NCI-H187 (cell line): ENCODE measurements around the gene FOXRED1.
A peak's percentile ranks its signal among the peaks of the same experiment; 100 is the strongest.

Experiments used
- DNase-seq, 2 experiments: peaks; one replicate each; lab custom pipeline; 2025; lab: John Stamatoyannopoulos, UW

Gene FOXRED1

DNA sequence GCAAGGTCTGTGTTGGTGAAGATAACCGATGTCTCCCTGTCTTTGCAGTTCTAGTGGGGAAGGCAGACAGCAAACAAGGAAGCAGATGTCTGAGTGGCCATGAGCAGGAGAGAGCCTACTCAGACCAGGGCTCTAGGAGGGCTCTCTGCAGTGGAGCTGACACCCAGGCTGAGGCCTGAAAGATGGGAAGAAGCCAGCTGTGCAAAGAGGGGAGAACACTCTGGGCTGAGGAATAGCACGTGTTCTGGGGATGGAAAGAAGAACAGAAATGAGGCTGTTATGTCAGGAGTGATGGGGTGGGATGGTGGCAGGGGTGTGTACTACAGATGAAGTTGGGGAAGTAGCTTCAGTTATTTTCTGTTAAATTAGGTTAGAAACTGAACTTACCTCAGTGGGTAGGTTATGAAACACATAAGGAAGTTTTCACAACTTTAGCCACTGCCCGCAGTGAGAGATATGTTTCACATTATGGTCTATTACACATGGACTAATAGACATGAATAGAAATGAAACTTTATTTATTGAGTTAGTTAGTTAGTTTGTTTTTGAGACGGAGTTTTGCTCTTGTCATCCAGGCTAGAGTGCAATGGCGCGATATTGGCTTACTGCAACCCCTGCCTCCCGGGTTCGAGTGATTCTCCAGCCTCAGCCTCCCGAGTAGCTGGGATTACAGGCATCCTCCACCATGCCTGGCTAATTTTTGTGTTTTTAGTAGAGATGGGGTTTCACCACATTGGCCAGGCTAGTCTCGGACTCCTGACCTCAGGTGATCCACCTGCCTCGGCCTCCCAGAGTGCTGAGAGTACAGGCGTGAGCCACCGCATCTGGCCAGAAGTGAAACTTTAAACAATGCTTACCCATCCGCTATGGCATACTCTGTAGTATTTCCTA lies 42.7 kb downstream of the FOXRED1 start:
- no peak for DNase-seq

DNA sequence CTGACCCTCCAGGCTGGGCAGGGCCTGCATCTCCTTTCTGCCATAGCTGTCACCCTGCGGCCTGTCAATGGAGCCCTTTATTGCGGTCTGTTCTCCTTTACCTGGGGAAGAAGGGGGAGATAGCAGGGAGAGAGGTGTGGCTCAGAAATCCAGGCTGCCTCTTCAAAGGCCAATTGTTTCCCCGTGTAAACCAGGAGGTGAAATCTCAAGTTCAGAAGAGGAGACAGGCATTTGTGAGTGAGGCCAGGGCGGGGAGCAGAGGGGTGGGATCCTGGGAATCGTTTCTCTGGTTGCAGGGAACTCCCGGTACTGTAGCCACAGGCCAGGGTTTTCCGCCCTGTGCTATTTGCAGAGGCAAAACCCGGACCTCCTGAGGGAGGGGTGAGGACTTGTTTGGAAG lies 44.0 kb downstream of the FOXRED1 start:
- DNase-seq = no peak

DNA sequence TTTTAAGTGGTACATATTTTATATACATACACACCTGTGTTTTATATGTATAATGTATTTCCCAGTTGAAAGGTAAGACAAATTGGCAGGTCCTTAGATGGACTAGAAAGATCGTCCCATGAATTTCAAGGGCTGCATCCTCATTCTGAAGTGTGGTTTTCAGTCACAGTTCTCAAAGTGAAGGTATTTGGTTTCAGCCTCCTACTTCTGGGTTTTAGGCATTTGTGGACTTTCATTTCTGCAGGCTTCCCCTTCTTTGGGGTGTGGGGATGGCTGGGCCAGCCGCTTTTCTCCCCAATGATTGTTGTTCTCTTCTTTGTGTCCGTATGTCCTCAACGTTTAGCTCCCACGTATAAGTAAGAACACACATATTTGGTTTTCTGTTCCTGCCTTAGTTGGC lies 44.9 kb downstream of the FOXRED1 start:
- no peak for DNase-seq

DNA sequence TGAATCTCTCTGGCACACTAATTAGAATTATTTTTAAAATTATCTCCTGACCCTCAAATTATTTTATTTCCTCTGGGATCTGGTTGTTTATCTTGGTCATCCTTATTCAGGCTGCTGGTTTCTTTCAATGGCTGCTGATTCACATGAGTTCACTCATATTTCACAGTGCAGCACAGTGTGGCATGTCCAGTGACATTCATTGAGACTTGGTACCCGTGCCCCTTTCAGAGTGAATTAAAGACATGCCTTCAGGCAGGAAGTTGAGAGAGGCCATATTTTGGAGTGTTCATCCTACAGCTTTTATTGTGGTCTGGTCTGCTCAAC lies 48.4 kb downstream of the FOXRED1 start:
- DNase-seq = no peak

DNA sequence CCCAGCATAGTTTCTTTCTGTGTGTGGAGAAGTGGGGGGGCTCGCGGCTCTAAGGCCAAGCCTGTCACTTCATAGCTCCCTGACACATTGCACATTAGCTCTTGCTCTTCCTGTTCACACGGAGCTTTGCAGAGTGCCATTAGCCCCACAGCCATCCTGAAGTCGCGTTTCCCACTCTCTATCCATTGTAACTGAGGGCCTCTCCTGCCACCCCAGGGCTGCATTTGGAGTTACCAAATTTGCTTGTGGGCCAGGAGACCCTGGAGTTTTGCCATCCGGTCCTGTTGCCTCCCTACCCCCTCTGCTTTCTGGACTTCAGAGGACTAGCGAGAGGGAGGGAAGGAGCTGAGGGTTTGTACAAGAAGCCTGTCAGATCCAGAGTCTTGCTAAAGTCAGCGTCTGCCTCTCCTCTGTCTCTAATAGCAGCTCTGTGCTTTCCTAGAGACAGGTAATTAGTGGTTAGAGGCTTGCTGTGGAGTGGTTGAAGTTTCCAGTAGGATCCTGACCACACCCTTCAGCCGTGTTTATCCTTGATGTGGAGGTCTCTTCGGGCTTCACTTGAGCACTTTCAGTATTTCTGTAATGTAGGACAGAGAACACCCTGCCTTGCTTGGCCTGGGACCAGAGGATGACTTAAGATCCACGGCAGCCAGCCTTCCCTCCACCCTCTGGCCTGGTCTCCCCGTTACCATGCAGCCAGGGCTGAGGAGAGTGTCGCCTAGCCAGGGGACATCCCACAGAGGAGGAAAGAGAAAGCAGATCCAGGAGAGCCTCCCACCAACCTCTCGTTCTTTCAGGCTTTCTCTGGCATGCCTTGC lies 49.0 kb downstream of the FOXRED1 start:
- peak in 1 of 2 experiments; percentile 11 for DNase-seq

DNA sequence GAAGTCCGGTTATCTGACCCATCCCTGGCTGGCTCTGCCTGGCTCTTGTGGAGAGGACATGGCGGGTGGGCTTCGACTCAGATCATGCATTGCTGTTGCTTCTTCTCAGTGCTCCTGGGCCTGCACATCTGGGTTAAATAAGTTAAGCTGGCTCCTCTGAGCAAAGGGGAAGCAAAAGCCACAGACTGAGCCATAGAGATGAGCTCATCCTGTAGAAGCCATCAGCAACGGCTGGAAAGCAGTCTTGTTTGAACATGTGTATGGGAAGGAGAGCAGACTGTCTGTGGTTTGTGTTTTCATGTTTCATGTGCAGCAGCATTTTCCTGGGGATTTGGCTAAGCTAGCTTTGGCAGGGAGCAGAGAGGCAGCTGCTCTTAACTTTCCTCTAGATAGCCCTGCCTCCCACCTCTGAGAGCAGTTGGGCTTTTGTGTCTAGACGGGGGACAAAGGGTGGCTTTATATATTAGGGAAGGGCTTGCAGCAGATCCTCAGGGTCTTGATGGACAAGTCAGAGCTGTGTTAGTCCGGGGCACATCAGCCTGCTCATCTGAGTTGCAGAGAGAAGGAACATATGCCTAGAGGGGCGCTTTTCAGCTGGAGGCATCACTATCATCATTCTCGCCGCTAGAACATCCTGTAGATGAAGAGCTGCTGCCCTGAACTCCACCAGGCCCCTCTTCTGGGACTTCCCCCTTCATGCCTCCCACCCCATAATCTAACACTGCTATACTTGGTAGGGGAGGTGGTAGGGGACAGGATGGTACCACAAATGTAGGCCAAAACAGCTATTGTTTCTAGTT lies 49.8 kb downstream of the FOXRED1 start:
- no peak for DNase-seq

DNA sequence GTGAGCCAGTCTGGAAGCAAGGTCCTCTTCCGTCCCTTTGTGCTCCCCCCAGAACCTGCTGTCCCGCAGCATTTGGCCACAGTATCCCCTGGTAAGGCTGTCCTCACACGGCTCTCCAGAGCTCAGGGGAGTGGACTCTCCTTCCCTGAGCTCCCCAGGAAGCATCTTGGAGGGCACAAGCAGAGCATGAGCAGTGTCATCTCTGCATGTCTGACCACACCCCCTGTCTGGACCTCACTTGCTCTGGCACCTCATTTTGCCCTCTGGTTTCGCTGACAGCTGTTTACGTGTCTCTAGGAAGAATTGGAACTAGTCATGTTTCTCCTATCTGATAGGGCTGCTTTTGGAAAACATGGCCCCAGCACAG lies 50.4 kb downstream of the FOXRED1 start:
- no peak for DNase-seq

DNA sequence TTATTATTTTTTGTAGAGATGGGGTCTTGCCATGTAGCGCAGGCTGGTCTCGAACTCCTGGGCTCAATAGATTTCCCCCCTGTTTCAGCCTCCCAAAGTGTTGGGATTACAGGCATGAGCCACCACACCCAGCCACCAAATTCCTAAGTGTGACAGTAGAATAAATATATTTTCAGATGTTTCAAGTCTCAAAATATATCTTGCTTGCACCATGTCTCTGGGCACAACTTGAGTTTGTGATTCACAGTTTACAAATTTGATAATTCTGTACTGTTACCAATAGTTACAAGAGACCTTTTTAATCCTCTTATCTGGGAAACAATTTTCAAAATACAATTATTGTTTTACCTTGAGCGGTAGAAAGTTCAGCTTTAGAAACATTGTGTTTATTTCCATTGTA lies 54.0 kb downstream of the FOXRED1 start:
- DNase-seq = no peak

DNA sequence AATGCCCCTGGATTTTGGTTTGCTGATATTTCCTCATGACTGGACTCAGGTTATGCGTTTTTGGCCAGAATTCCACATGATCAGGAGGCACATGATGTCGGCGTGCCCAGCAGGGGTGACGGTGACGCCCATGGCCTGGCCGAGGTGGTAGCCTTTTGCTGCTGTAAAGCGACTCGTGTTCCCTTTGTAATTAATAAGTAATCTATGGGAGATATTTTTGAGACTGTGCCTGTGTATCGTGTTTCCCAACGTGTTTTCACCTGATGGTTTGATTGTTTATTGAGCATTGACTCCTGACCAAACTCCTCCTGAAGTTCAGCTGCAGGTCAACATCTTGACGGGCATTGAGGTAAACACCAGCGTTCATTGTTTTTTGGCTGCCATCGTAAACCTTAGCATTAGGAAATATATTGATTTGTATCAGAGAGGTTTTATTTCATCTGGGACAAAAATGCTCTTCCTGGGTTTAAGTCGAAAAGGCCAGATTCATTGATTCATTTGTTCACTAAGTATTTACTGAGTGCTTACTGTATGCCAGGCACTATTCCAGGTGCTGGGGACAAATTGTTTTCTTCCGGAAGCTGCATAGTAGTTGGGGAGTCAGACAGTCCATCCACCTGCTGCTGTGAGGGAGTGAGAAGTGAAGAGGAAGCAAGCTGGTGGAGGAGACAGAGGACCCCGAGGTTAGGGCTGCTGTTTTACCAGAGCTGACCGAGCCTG lies 58.5 kb downstream of the FOXRED1 start:
- DNase-seq = no peak
